ENCODE results near the gene SLC25A14.

The SLC25A14 gene

GRCh38 chrX:130385520-130385919 is 45.8 kb downstream of the SLC25A14 start, which contains the start of gene GPR119:
Gene GPR119 (minus strand): TSS chrX:130385674. CDS start chrX:130385447, 227 bp downstream.
- no peak for ATAC-seq

DNA sequence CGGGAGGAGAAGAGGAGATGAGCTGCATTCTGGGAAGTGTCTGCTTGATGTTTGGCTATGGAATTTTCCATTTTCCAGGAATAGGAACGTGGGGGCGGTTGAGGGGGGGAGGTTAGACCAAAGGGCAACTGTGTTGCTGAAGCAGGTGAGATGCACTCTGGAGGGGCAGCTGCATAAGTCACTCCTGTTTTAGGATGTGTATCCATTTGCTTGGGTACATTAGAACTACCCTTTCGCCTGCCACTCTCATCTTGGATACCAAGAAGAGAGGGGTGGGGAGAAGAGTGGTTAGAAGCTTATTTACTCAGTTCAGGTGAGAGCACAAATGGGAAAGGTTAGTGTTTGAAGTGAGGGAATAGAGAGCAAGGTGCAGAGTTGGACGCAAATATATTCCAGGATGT is 46.7 kb downstream of the SLC25A14 start:
- no peak for ATAC-seq

DNA sequence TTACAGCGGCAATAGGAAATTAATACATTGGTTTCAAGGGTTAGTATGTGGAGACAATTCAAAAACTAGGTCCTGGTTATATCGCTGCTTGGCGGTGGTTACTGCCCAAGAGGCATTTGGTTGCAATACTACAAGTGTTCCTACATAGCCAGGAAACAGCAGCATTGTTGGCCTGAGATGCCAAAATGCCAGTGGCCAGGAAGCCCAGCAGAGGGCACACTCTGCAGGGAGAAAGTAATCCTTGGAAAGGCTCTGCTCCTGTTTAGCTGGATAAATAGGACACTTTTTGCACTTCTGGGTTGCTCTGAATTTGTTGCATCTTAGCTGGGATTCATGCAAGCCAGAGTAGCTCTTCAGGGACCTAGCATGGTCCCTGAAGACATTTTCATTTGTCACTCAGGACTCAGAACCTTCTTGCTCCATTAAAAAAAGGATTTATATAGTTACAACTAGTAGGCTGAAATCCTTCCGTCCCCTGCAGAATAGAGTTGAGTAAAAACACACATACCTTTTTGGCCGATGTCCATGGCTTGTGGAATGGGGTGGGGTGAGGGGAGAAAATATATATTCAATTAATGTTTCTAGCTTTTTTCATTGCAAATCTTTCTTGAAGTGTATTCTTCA is 53.8 kb downstream of the SLC25A14 start:
- no peak for ATAC-seq

GRCh38 chrX:130395341-130395740 is 55.6 kb downstream of the SLC25A14 start:
- ATAC-seq = no peak

- ATAC-seq = peak; percentile 85 to 89
Measured at GRCh38 chrX:130401415-130402207, 61.9 kb downstream of the SLC25A14 start, which contains the start of gene RBMX2. Gene RBMX2 (plus strand): TSS chrX:130401987. CDS start chrX:130402033, 46 bp downstream.

- ATAC-seq = no peak
Measured at GRCh38 chrX:130402208-130402684, 62.5 kb downstream of the SLC25A14 start.

GRCh38 chrX:130413415-130413814 is 73.7 kb downstream of the SLC25A14 start:
- no peak for ATAC-seq

- ATAC-seq = no peak
Measured at GRCh38 chrX:130414800-130415199, 75.1 kb downstream of the SLC25A14 start.

- peak; percentile 33 to 67 for ATAC-seq
Measured at GRCh38 chrX:130415201-130415600, 75.5 kb downstream of the SLC25A14 start.

- ATAC-seq = no peak
Measured at GRCh38 chrX:130416785-130417184, 77.1 kb downstream of the SLC25A14 start.

GRCh38 chrX:130418066-130418465 is 78.3 kb downstream of the SLC25A14 start:
- ATAC-seq = no peak

DNA sequence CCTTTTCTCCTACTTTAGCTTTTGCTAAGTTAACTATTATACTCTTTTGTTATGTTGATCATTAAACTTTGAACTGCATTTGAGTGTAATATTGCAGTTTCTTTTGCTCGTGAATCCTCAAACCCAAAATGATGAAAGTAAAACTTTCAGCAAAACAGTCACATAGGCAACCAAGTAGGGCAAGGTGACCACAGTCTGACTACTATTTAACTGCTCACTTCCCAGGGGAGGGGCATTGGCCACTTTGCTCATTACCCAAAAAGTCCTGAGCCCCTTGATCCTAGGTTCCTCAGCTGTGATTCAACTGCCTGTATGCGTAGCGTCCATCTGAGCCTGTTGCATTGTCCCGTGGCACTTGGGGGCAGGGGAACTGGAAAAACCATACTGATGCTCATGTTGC is 79.0 kb downstream of the SLC25A14 start:
- no peak for ATAC-seq

DNA sequence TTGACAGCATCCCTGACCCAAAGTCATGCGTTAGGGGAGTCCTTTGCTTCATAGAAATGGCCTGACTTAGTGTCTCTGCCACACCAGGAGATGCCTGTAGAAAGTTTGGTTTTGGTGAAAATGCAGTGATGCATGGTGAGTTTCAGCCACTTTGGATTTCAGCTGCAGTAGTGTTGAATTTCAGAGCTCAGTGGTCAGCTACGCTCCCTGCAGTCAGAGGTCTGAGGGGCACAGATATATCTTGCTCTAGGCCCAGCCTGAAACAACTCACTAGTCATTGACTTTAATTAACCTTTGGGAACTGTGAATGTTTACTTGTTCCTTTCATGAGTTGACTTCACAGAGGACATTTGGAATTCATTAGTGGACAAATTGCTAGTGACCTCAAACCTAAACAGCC is 79.5 kb downstream of the SLC25A14 start:
- no peak for ATAC-seq

All from activated CD4-positive, CD25-positive, alpha-beta regulatory T cell treated with anti-CD3 and anti-CD28 coated beads, Interleukin-2, amount 50 U/mL, for 24 hours (primary cell).